HG02852 (cell line): ENCODE results near the gene GUCA2B.

Source experiments
- ATAC-seq: cut with Tn5 transposase; IDR thresholded peaks from one replicate; pipeline ENCODE4 v1.9.1; 2021; ENCODE audit warnings: mild to moderate bottlenecking, moderate library complexity; ENCODE audit not compliant: unreplicated experiment

Gene GUCA2B

GRCh38 chr1:42183957-42184268, 30.7 kb downstream of the GUCA2B start:
- no peak for ATAC-seq

- ATAC-seq, result no peak
Observed at GRCh38 chr1:42184616-42185015, 31.4 kb downstream of the GUCA2B start.

- ATAC-seq, result no peak
Observed at GRCh38 chr1:42186152-42186551, 32.9 kb downstream of the GUCA2B start.

GRCh38 chr1:42189931-42190853, 37.0 kb downstream of the GUCA2B start:
- ATAC-seq, result no peak

- ATAC-seq, result no peak
Observed at GRCh38 chr1:42191319-42191718, 38.1 kb downstream of the GUCA2B start.

- ATAC-seq, result no peak
Observed at GRCh38 chr1:42192106-42192505, 38.9 kb downstream of the GUCA2B start.

- ATAC-seq, result no peak
Observed at GRCh38 chr1:42195841-42196240, 42.6 kb downstream of the GUCA2B start.

GRCh38 chr1:42198251-42198650, 45.0 kb downstream of the GUCA2B start:
- no peak for ATAC-seq

GRCh38 chr1:42201986-42202385, 48.8 kb downstream of the GUCA2B start:
- no peak for ATAC-seq
